IMR-90 (cell line): ENCODE data around the gene KIF3B. TPM values are rescaled to one million over a fixed set of nuclear protein-coding genes. Genes with fewer than 3 reads are reported as not detected.
"Not testable (repeated sequence)": the region's sequence is repeated elsewhere in the genome, so short reads cannot be mapped to it uniquely, and the experiment has no call there.

Experiments
- ATAC-seq: fragments of 200-7000 bp; cut with Tn5 transposase; 2 replicates; pipeline ENCODE4 v1.9.1; 2020; ENCODE audit warnings: low read depth, mild to moderate bottlenecking, moderate library complexity
- BruUV-seq: library from RNA; stranded (reverse); fragments of 400-500 nt; replicated peaks from 2 replicates; lab custom pipeline; 2021; lab: Mats Ljungman, UMichigan
- CTCF ChIA-PET: fragments of 300-600 bp; formaldehyde crosslinking; extraction: SDS; loops from one replicate; lab custom pipeline; 2021; ENCODE audit warnings: antibody characterized with exemption; lab: Yijun Ruan, JAX
- POLR2A ChIA-PET: fragments of 300-600 bp; sonication (Branson Sonifier 250); formaldehyde crosslinking; loops from one replicate; lab custom pipeline; 2022; ENCODE audit warnings: antibody characterized with exemption; ENCODE audit not compliant: unreplicated experiment; lab: Charles Lee
- DNase-seq: peaks from one replicate; pipeline ENCODE4 v3.0.0; 2013
- H2AFZ ChIP-seq: replicated peaks from 2 replicates; pipeline ENCODE3; 2013; ENCODE audit warnings: low read length, mild to moderate bottlenecking; ENCODE audit not compliant: poor library complexity
- H2AK5ac ChIP-seq: 2 replicates; pipeline ENCODE4 v1.6.1; 2013; ENCODE audit warnings: low read depth, low read length, inconsistent platforms
- H2AK9ac ChIP-seq: replicated peaks from 2 replicates; pipeline ENCODE3; 2013; ENCODE audit warnings: mild to moderate bottlenecking, low read depth, low read length, moderate library complexity; ENCODE audit not compliant: poor library complexity
- H2BK120ac ChIP-seq: 2 replicates; pipeline ENCODE4 v1.6.1; 2013; ENCODE audit warnings: low read depth, low read length, inconsistent platforms
- H2BK15ac ChIP-seq: 3 replicates; pipeline ENCODE4 v1.6.1; 2013; ENCODE audit warnings: low read depth, low read length, inconsistent platforms
- H2BK20ac ChIP-seq: 2 replicates; pipeline ENCODE4 v1.6.1; 2013; ENCODE audit warnings: low read depth, mild to moderate bottlenecking, inconsistent platforms, low read length, moderate library complexity
- H2BK5ac ChIP-seq: 2 replicates; pipeline ENCODE4 v1.6.1; 2013; ENCODE audit warnings: mild to moderate bottlenecking, low read depth, low read length, inconsistent platforms; ENCODE audit not compliant: poor library complexity, severe bottlenecking
- H3K14ac ChIP-seq: replicated peaks from 2 replicates; pipeline ENCODE4 v1.6.1; 2013; ENCODE audit warnings: low read depth, low read length, inconsistent platforms
- H3K18ac ChIP-seq: 2 replicates; pipeline ENCODE4 v1.6.1; 2013; ENCODE audit warnings: low read depth, low read length, control low read depth
- H3K23ac ChIP-seq: 2 replicates; pipeline ENCODE4 v1.6.1; 2013; ENCODE audit warnings: low read depth, low read length, inconsistent platforms
- H3K27ac ChIP-seq: 2 replicates; pipeline ENCODE4 v1.5.1; 2013; ENCODE audit warnings: mild to moderate bottlenecking, control low read depth, low read length; ENCODE audit not compliant: insufficient read depth
- H3K27me3 ChIP-seq: 2 replicates; pipeline ENCODE4 v1.6.1; 2013; ENCODE audit warnings: low read length; ENCODE audit not compliant: control insufficient read depth, insufficient read depth
- H3K36me3 ChIP-seq: 2 replicates; pipeline ENCODE4 v1.6.1; 2013; ENCODE audit warnings: low read length, mixed read lengths; ENCODE audit not compliant: control insufficient read depth, insufficient read depth
- H3K4ac ChIP-seq: 2 replicates; pipeline ENCODE4 v1.6.1; 2013; ENCODE audit warnings: low read depth, low read length, inconsistent platforms
- H3K4me1 ChIP-seq: 2 replicates; pipeline ENCODE4 v1.6.1; 2013; ENCODE audit warnings: low read length, mixed read lengths; ENCODE audit not compliant: control insufficient read depth, insufficient read depth
- H3K4me2 ChIP-seq: 2 replicates; pipeline ENCODE4 v1.6.1; 2013; ENCODE audit warnings: low read depth, mild to moderate bottlenecking, control low read depth, low read length, moderate library complexity
- H3K4me3 ChIP-seq: 2 replicates; pipeline ENCODE4 v1.5.1; 2013; ENCODE audit warnings: low read depth, mild to moderate bottlenecking, control low read depth, low read length, moderate library complexity; ENCODE audit not compliant: insufficient read depth
- H3K56ac ChIP-seq: 2 replicates; pipeline ENCODE4 v1.6.1; 2013; ENCODE audit warnings: low read length, inconsistent platforms; ENCODE audit not compliant: insufficient read depth; ENCODE audit errors: extremely low read depth
- H3K79me1 ChIP-seq, 2 experiments: 2 replicates each; pipeline ENCODE4 v1.6.1; 2013; ENCODE audit warnings: low read length in 2 of 2, inconsistent platforms in 1 of 2, low read depth in 1 of 2
- H3K9ac ChIP-seq: 2 replicates; pipeline ENCODE4 v1.6.1; 2013; ENCODE audit warnings: low read depth, low read length, control low read depth
- H3K9me1 ChIP-seq: 2 replicates; pipeline ENCODE4 v1.6.1; 2013; ENCODE audit warnings: low read length, inconsistent platforms; ENCODE audit not compliant: insufficient read depth
- H3K9me3 ChIP-seq: 2 replicates; pipeline ENCODE4 v1.6.1; 2013; ENCODE audit warnings: low read length; ENCODE audit not compliant: control insufficient read depth, insufficient read depth
- H4K20me1 ChIP-seq: 2 replicates; pipeline ENCODE4 v1.6.1; 2013; ENCODE audit warnings: low read length, inconsistent platforms; ENCODE audit not compliant: insufficient read depth
- H4K5ac ChIP-seq: 2 replicates; pipeline ENCODE4 v1.6.1; 2013; ENCODE audit warnings: mild to moderate bottlenecking, low read depth, low read length, control low read depth
- H4K8ac ChIP-seq, 2 experiments: 2 replicates each; pipeline ENCODE4 v1.6.1; 2013; ENCODE audit warnings: low read depth in 2 of 2, low read length in 2 of 2, control low read depth in 1 of 2, inconsistent platforms in 1 of 2
- H4K91ac ChIP-seq: 2 replicates; pipeline ENCODE4 v1.6.1; 2013; ENCODE audit warnings: low read depth, low read length, inconsistent platforms; ENCODE audit not compliant: insufficient read depth
- WGBS, 2 experiments: methylation state at CpG; one replicate each; pipeline versions ENCODE4 v1.1.5 to v1.1.7; 2013; ENCODE audit warnings: missing lambda C conversion rate in 2 of 2; ENCODE audit not compliant: insufficient read length in 1 of 2; ENCODE audit errors: extremely low coverage in 2 of 2; 5-methylcytosine and 5-hydroxymethylcytosine counted together
- dilution Hi-C: fragments of 300-500 bp; cut with HindIII; formaldehyde crosslinking; loops from one replicate; pipeline ENCODE4 v1.14.3; 2018; ENCODE audit warnings: low sequenced_read_pairs; ENCODE audit not compliant: unreplicated experiment
- in situ Hi-C: fragments of 300-500 bp; cut with MboI; formaldehyde crosslinking; loops from 3 replicates; pipeline ENCODE4 v1.14.3; 2019; ENCODE audit warnings: low sequenced_read_pairs, inconsistent platforms, mixed read lengths
- intact Hi-C: fragments of 100-400 bp; cut with micrococcal nuclease; formaldehyde crosslinking; loops from 2 replicates; pipeline ENCODE4 v1.10.0; 2022
- polyA plus RNA-seq, 3 experiments: library from polyadenylated mRNA; depleted of rRNA; stranded (reverse); fragments of >200 nt; gene quantifications; 2 replicates each; pipeline ENCODE4 v1.2.3, GENCODE V29; 2012; ENCODE audit warnings: low replicate concordance in 1 of 3
- total RNA-seq: library from RNA; depleted of rRNA; stranded (reverse); fragments of >200 nt; gene quantifications from 2 replicates; pipeline ENCODE4 v1.2.3, GENCODE V29; 2012

Gene KIF3B
- total and polyA plus RNA-seq, 2 of the 4 experiments (the other 2 are of a cell fraction): 17.1 to 28.1 TPM

DNA sequence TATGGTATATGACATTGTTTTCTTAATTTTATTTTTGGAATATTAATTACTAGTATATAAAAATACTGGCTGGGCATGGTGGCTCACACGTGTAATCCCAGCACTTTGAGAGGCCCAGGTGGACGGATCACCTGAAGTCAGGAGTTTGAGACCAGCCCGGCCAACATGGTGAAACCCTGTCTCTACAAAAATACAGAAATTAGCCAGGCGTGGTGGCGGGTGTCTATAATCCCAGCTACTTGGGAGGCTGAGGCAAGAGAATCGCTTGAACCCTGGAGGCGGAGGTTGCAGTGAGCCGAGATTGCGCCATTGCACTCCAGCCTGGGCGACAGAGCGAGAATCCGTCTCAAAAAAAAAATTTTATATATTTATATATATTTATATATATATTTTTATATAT, 44.8 kb downstream of the KIF3B start:
- H3K9me1 ChIP-seq, CTCF ChIA-PET, H3K27ac ChIP-seq, H2AFZ ChIP-seq, H4K5ac ChIP-seq, H3K4me2 ChIP-seq, H2BK15ac ChIP-seq, H2BK20ac ChIP-seq, in situ Hi-C loops, H3K9ac ChIP-seq, H4K91ac ChIP-seq, H2BK120ac ChIP-seq, H3K56ac ChIP-seq, dilution Hi-C loops, H3K4ac ChIP-seq, intact Hi-C loops, BruUV-seq, ATAC-seq, H3K14ac ChIP-seq, H2BK5ac ChIP-seq, H4K8ac ChIP-seq, H3K4me3 ChIP-seq, H3K36me3 ChIP-seq, H2AK9ac ChIP-seq, H2AK5ac ChIP-seq, H3K27me3 ChIP-seq, H3K18ac ChIP-seq, DNase-seq, H3K23ac ChIP-seq, H3K9me3 ChIP-seq, POLR2A ChIA-PET: not testable (repeated sequence)
- no CpG with 5 or more reads among the region's 12 CpGs for WGBS, 2 experiments
- peaks cover 16% of the 10 kb centered on the region for H4K20me1 ChIP-seq
- H3K79me1 ChIP-seq: peaks cover 2 to 11% of the 10 kb centered on the region in 2 experiments; a peak in 2 of 4 replicates
- peaks cover 12% of the 10 kb centered on the region for H3K4me1 ChIP-seq

DNA sequence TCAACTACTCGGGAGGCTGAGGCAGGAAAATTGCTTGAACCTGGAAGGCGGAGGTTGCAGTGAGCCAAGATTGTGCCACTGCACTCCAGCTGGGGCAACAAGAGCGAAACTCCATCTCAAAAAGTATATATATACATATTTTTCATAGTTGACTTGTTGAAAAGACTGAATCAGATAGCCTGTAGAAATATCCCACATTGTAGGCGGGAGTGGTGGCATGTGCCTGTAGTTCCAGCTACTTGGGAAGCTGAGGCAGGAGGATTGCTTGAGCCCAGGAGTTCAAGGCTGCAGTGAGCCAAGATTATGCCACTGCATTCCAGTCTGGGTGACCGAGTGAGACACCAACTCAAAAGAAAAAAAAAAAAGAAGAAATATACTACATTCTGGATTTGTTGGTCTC, 46.3 kb downstream of the KIF3B start:
- BruUV-seq: not testable (repeated sequence)

More for the DNA sequence above, 46.3 kb downstream of the KIF3B start:
- H3K9me3 ChIP-seq, H3K27ac ChIP-seq, H4K91ac ChIP-seq, H2AFZ ChIP-seq, POLR2A ChIA-PET, H3K36me3 ChIP-seq, H3K23ac ChIP-seq, H3K4me2 ChIP-seq, H2BK20ac ChIP-seq, in situ Hi-C loops, H2AK5ac ChIP-seq, H2AK9ac ChIP-seq, H3K18ac ChIP-seq, H4K8ac ChIP-seq, H3K9ac ChIP-seq, DNase-seq, H3K9me1 ChIP-seq, H3K56ac ChIP-seq, H4K5ac ChIP-seq, H3K4me3 ChIP-seq, H3K27me3 ChIP-seq, intact Hi-C loops, dilution Hi-C loops, H3K14ac ChIP-seq, CTCF ChIA-PET, H2BK120ac ChIP-seq, H2BK5ac ChIP-seq, H2BK15ac ChIP-seq, ATAC-seq, H3K4ac ChIP-seq: not testable (repeated sequence)
- Histone ChIP-seq H3K79me1 (peaks cover 2 to 11% of the 10 kb centered on the region in 2 experiments; a peak in 2 of 4 replicates), H4K20me1 (peaks cover 18% of the 10 kb centered on the region), H3K4me1 (peaks cover 12% of the 10 kb centered on the region)
- WGBS, 2 experiments: no CpG with 5 or more reads among the region's 5 CpGs
